ENCODE measurements around the gene FXN.

- TF ChIP-seq EZH2 (IDR thresholded peaks at IDR 0.05; ENCODE audit: insufficient read depth, poor library complexity, severe bottlenecking) = no peak
- TF ChIP-seq EZH2phosphoT487 (IDR thresholded peaks at IDR 0.05; ENCODE audit: insufficient read depth, low read depth) = no peak
These were observed 5.1 kb downstream of the FXN start for GRCh38 chr9:69040646-69041045.
